DND-41 (cell line): ENCODE results near the gene ASIC2.

ENCODE experiments used
- ATAC-seq: fragments of 200-7000 bp; cut with Tn5 transposase; 3 replicates; pipeline ENCODE4 v1.9.1; 2021; ENCODE audit warnings: low read depth; ENCODE audit not compliant: insufficient read depth
- DNase-seq: peaks from one replicate; pipeline ENCODE4 v3.0.0-alpha.2; 2020
- H2AFZ ChIP-seq: 2 replicates; pipeline ENCODE4 v1.6.0; 2012; ENCODE audit warnings: low read depth, low read length
- H3K27ac ChIP-seq: 2 replicates; pipeline ENCODE4 v1.5.1; 2012; ENCODE audit warnings: low read length, inconsistent platforms
- H3K27me3 ChIP-seq: fragments of 200-600 bp; sonication (generic); 2 replicates; pipeline ENCODE4 v1.6.0; 2012; ENCODE audit warnings: low read length, mild to moderate bottlenecking, inconsistent platforms; ENCODE audit not compliant: insufficient read depth, poor library complexity
- H3K36me3 ChIP-seq: 2 replicates; pipeline ENCODE4 v1.5.1; 2012; ENCODE audit warnings: low read length, inconsistent platforms; ENCODE audit not compliant: insufficient read depth
- H3K4me1 ChIP-seq: 2 replicates; pipeline ENCODE4 v1.5.1; 2012; ENCODE audit warnings: mild to moderate bottlenecking, low read length; ENCODE audit not compliant: insufficient read depth
- H3K4me2 ChIP-seq: 2 replicates; pipeline ENCODE4 v1.6.0; 2012; ENCODE audit warnings: mild to moderate bottlenecking, moderate library complexity, low read length, inconsistent platforms; ENCODE audit not compliant: insufficient read depth
- H3K4me3 ChIP-seq, 2 experiments: fragments of 200-600 bp in 1 of 2; shearing (Covaris generic) in 1 of 2; 2 replicates each; pipeline ENCODE4 v1.5.1; 2012 to 2016; ENCODE audit warnings: inconsistent platforms in 2 of 2, low read length in 2 of 2, mild to moderate bottlenecking in 2 of 2, low read depth in 1 of 2, moderate library complexity in 1 of 2
- H3K79me2 ChIP-seq: 2 replicates; pipeline ENCODE4 v1.6.0; 2012; ENCODE audit warnings: low read length, inconsistent platforms; ENCODE audit not compliant: insufficient read depth
- H3K9ac ChIP-seq: 2 replicates; pipeline ENCODE4 v1.6.0; 2012; ENCODE audit warnings: low read depth, mild to moderate bottlenecking, inconsistent platforms, low read length, moderate library complexity
- H3K9me3 ChIP-seq: 2 replicates; pipeline ENCODE4 v1.5.1; 2012; ENCODE audit warnings: low read length, moderate library complexity, mild to moderate bottlenecking, inconsistent platforms; ENCODE audit not compliant: insufficient read depth, severe bottlenecking
- H4K20me1 ChIP-seq: 2 replicates; pipeline ENCODE4 v1.6.0; 2012; ENCODE audit warnings: low read length; ENCODE audit not compliant: insufficient read depth
- CTCF ChIP-seq: IDR thresholded peaks from 2 replicates; pipeline ENCODE4 v1.5.1; 2012; ENCODE audit warnings: borderline replicate concordance, low read length, moderate library complexity, mild to moderate bottlenecking; ENCODE audit not compliant: poor library complexity, severe bottlenecking; ENCODE audit errors: extremely low read depth
- EZH2 ChIP-seq: IDR thresholded peaks from 3 replicates; pipeline ENCODE4 v1.6.1; 2012; ENCODE audit warnings: borderline replicate concordance, low read depth, mild to moderate bottlenecking, moderate library complexity, low read length, inconsistent platforms; ENCODE audit not compliant: severe bottlenecking

Gene ASIC2

GRCh38 chr17:33012522-33013033 is 280.5 kb downstream of the ASIC2 start:
- no peaks in the 10 kb centered on the region for H3K9me3 ChIP-seq
- no peak overlapping the region for H3K27ac ChIP-seq
- peaks cover 15% of the 10 kb centered on the region for H3K27me3 ChIP-seq
- 0 out of 2 replicates have a peak, but pooled peaks cover 3% of the 10 kb centered on the region for H4K20me1 ChIP-seq
- no peak for TF ChIP-seq CTCF
- TF ChIP-seq EZH2 = no peak
- H3K4me1 ChIP-seq = no peaks in the 10 kb centered on the region
- no peak overlapping the region for H3K9ac ChIP-seq
- no peak for ATAC-seq
- no peak overlapping the region for H2AFZ ChIP-seq
- no peak overlapping the region for H3K4me3 ChIP-seq
- DNase-seq = no peak
- no peak overlapping the region for H3K4me2 ChIP-seq
- H3K79me2 ChIP-seq = no peaks in the 10 kb centered on the region
- H3K36me3 ChIP-seq = no peaks in the 10 kb centered on the region

GRCh38 chr17:33009636-33010035 is 283.5 kb downstream of the ASIC2 start:
- DNase-seq = no peak
- Histone ChIP-seq H3K9me3 (no peaks in the 10 kb centered on the region), H3K4me2 (no peak overlapping the region), H4K20me1 (no peaks in the 10 kb centered on the region), H3K27me3 (peaks cover 2% of the 10 kb centered on the region), H3K79me2 (no peaks in the 10 kb centered on the region), H2AFZ (no peak overlapping the region), H3K36me3 (no peaks in the 10 kb centered on the region), H3K4me3 (no peak overlapping the region), H3K27ac (no peak overlapping the region), H3K9ac (no peak overlapping the region), H3K4me1 (no peaks in the 10 kb centered on the region)
- TF ChIP-seq CTCF = no peak
- TF ChIP-seq EZH2 = no peak
- no peak for ATAC-seq

- Histone ChIP-seq H3K36me3 (no peaks in the 10 kb centered on the region), H3K27ac (no peak overlapping the region), H2AFZ (no peak overlapping the region), H3K4me2 (no peak overlapping the region), H3K9ac (no peak overlapping the region), H3K79me2 (no peaks in the 10 kb centered on the region), H4K20me1 (no peaks in the 10 kb centered on the region), H3K9me3 (no peaks in the 10 kb centered on the region), H3K4me3 (no peak overlapping the region), H3K27me3 (peaks cover 2% of the 10 kb centered on the region), H3K4me1 (no peaks in the 10 kb centered on the region)
- TF ChIP-seq EZH2 (no peak), CTCF (no peak)
- ATAC-seq = no peak
- DNase-seq = no peak
Observed at GRCh38 chr17:33007186-33007585, 285.9 kb downstream of the ASIC2 start.

DNA sequence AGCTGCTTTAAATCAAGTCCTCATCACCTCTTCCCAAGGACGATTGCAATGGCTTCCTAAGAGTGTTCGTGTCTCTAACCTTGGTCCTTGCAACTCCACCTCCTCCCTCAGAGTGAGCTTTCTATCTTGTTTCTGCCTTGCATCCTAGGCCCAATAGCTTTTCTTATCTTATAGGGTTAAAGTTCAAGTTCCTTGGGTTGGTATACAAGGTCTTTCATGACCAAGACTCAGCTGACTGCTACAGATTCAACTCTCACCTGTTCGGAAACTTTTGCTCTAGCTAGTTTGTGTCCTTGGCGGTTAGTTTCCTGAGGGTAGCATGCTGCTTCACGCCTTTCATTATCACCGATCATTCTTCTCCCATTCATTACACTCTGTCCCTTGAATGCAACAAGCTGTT is 290.8 kb downstream of the ASIC2 start:
- TF ChIP-seq CTCF = no peak
- no peak for TF ChIP-seq EZH2
- Histone ChIP-seq H4K20me1 (no peaks in the 10 kb centered on the region), H3K79me2 (no peaks in the 10 kb centered on the region), H3K4me3 (no peak overlapping the region), H3K36me3 (no peaks in the 10 kb centered on the region), H3K4me1 (no peaks in the 10 kb centered on the region), H3K27ac (no peak overlapping the region), H2AFZ (no peak overlapping the region), H3K9ac (no peak overlapping the region), H3K9me3 (no peaks in the 10 kb centered on the region), H3K27me3 (peaks cover 3% of the 10 kb centered on the region), H3K4me2 (no peak overlapping the region)
- ATAC-seq (no peak), DNase-seq (no peak)
